CD4-positive, alpha-beta T cell treated with Interleukin-2 at 100 ng/mL for 4 hours (primary cell): Measurements from ENCODE around the gene OR2T1.
"Not testable (repeated sequence)": the region's sequence is repeated elsewhere in the genome, so short reads cannot be mapped to it uniquely, and the experiment has no call there.

Experiments
- DNase-seq: peaks from one replicate; pipeline ENCODE4 v3.0.0-alpha.2; 2020; ENCODE audit warnings: low spot score

The OR2T1 gene

DNA sequence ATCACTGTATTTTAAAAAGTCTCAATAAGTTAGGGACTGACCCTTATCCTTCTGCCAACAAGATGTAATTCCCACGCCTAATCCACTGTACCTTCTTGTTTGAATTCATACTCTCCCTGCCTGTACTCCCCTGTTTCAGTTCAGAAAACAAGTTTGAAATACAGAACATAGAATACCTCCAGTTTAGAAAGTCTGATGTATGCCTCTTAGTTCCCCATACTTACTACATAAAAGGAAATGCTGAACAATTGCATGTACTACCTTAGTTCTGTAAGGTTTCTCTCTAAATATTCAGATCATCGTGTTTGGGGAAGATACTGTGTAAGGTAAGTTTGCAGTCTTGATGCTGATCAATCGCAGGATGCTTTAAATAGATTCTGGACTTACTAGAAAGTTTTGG lies 33.5 kb downstream of the OR2T1 start:
- DNase-seq = not testable (repeated sequence)

DNA sequence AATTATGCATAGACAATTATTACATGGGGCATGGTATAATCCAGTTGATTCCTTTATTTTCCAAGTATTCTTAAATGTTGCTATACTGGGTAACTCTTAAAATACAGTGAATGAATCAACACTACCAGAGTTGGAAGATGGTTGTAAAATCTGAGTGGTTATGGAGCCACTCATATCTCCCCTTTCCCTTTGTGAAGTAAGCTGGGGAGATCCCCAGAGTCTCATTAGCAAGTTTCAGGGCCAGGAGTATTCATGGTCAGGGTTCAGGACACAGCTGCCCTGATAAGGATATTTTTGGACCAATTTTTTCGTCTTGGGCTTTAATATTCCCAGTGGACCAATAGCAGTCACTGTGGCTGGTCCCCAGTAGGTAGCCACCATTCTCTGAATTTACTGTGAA lies 35.8 kb downstream of the OR2T1 start:
- not testable (repeated sequence) for DNase-seq

DNA sequence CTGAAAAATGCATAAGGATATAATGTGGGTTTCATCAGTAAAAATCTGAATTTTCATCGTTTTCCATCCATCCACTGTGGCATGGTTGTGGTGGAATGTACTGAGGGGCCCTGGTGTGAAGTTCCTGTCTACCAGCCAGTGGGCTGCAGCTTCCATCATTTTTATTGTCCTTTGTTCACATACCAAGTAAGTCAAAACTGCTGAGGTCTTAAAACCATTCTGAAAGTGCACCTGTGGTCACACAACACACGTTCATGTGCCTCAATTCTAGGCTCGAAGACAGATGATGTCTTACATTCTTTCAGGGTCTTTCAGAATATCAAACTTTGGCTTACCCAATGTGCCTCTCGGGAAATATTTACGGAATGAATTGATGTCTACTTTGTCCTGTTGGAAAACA lies 36.4 kb downstream of the OR2T1 start:
- not testable (repeated sequence) for DNase-seq

DNA sequence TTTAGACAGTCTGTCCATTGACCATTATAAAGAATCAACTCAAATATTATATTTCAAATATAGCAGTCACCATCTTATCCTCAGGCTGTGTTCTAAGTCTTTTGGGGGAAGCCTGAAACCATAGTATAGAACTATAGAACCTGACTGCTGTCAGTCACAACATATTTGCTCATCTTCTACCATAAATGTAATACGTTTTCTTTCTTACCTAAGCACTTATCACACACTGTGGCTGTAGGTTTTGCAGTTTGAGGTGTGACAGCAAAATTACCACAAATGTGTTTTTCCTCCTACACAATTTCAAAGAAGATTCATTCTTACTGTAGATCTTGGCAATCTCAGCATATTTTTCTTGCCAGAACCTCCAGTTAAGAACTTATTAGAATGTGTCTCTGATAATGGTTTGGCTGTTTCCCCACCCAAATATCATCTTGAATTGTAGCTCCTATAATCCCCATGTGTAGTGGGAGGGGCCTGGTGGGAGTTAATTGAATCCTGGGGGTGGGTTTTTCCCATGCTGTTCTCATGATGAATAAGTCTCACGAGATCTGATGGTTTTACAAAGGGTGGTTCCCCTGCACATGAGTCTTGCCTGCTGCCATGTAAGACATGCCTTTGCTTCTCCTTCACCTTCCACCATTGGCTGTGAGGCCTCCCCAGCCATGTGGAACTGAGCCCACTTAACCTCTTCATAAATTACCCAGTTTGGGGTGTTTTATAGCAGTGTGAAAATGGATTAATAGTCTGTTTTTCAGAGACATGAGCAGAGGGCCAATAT lies 39.8 kb downstream of the OR2T1 start:
- DNase-seq = not testable (repeated sequence)

DNA sequence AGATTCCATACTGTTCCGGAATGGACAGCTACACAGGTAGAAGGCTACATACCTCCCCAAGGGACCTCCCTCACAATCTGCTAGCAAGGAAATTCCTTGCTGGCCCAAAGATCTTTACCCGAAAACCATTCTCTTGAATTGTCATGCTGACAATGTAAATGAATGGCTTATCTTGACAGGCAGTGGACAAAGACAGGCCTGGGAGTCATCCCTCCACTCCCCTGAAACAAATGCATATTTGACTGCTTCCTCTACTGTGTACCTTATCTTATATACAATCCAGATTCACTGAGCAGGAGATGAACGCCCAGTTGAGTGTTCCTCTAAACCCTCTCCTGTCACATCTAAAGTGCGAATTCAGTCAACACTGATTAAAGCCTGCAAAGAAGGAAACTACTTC lies 41.8 kb downstream of the OR2T1 start:
- not testable (repeated sequence) for DNase-seq

DNA sequence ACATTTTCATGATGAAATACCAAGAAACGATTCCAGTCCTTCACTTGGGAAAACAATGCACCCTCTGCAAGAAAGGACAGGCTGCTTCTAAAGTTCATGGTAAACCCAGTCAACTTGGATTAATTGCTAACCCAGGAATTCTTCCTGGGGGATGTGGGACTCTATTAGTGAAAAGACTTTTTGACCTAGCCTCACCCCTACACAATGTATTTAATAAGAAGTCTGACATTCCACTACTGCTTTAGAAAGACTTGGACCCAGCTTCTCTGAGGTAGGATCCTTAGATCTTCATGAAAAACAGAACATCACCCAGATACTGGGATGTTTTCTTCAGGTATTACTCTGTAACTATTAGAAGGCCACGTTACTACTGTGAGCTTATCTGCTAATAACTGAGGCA lies 42.6 kb downstream of the OR2T1 start, which contains the start of gene OR2T2:
TSS of gene OR2T2 (plus strand) at position 239 of the 400 bp plus-strand sequence. CDS start 7,161 bp downstream, outside the sequence.
- DNase-seq = not testable (repeated sequence)

DNA sequence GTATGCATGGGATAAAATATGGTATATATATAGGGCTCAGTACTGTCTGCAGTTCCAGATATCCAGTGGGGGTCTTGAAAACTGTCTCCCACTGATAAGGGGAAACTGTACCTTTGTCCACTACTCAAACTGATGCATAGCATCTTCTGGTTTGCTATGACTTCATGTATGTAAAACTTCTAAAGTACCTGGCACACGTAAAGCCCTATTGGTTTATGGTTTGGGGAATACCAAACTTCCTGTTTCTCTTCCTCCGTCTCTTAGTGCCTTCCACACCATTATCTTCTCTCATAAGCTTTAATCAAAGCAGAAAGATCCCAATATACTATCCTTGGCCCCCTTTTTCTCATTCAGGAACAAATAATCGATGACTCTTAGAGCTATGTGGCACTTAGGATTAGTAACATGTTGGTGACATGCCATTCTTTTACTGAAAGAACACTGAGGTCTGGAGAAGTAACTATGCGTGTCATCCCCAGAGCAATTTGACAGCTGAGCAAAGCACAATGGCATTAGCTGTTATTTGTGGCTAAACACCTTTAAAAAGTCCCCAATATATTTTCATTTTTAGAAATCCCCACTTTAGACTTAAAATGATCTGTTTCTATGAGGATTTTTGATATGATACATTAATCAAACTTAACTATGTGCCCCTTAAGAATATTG lies 45.7 kb downstream of the OR2T1 start:
- not testable (repeated sequence) for DNase-seq

DNA sequence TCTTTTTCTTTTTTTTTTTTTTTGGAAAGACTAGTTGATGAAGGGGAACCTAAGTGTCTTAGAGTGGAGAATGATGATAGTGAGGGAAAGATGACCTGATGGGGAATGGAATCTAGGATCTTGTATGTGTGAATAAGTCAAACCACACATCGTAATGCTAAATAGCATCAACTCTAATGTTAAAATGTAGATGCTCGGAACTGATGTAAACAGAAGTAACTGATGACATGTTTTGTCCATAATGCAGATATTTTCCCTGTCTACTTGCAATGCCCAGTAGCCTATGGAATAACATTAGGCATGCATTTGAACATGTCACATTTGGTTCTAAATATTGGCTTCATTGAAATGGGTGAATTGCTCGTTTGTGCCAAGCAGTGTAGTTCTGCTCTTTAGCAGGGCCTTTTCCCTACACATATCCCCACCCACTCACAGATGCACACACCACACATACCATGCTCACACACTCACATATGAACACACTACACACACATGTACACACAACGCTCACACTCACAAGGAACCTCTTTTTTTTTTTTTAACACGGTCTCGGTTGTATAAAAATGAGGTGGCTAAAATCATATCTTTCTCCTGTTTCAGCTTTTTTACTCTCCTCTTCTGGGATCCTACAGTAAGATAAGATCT lies 47.1 kb downstream of the OR2T1 start:
- not testable (repeated sequence) for DNase-seq

DNA sequence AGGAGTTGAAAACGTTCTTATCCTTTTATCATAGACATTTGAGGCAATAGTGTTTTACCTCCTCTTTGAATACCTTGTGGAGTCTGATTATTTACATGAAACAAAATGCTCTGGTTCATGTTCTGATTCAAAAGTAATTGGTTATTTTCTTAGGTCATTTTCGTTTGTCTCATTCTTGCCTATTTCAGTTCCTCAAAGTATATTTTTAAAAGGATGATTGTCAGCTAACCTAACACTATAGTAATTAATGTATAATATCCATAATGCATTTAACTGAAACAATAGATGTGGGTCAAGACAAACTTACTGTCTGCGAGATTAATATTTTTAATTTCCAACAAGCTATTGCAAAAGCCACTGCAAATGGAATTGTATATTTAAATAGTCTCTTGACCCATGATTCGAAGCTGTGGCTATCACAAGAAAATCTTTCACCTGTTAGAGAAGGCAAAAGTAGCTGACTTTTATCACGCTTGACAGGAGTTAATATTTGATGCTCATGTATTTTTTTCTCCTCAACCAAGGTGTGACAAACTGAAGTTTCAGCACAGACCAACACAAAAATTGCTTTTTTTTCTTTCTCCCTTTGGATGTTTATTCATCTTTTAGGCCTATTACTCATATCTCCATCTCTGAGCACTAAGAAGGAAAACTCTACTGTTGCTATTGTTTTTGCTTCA lies 47.8 kb downstream of the OR2T1 start:
- DNase-seq = not testable (repeated sequence)

DNA sequence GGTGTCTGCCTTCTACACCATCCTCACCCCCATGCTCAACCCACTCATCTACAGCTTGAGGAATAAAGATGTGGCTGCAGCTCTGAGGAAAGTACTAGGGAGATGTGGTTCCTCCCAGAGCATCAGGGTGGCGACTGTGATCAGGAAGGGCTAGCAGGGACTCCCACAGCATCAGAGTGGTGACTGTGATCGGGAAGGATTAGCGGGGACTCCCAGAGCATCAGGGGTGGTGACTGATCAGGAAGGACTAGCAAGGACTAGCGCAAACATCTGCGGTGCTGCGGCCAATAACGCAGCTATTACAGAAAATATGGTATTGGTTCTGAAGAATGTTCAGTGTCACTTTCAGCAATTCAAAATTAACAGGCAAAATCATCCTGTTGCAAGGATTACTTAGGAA lies 50.8 kb downstream of the OR2T1 start:
- not testable (repeated sequence) for DNase-seq

DNA sequence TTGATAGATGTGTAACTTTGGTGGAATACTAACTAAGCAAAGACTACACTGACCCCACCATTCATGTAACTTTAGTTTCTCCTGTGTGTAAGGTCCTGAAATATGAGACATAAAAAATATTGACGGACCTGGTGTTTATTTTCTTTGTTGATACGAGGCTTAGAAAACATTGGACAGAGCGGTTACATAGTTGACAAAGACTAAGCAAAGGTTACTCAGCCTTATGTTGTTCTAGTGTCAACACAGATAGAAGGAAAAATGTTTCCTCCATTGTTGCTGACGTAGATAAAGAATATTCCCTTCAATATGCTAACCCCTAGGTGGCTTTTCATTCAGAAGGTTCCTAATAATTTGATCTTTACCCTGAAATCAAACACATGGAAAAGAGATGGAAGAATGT lies 52.2 kb downstream of the OR2T1 start:
- not testable (repeated sequence) for DNase-seq

DNA sequence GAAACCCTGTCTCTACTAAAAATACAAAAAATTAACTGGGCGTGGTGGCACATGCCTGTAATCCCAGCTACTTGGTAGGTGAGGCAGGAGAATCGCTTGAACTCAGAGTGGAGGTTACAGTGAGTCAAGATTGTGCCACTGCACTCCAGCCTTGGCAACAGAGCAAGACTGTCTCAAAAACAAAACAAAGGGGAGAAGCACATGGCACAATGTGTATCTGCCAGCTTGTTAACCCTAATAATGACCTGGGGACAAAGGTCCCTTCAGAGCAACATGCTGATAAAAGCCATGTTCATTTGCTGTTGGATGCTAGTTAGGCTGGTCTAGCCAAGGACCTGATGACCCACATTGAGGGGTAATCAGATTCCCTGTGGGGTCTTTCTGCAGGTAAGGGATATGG lies 53.8 kb downstream of the OR2T1 start:
- not testable (repeated sequence) for DNase-seq
